Stimulated activated naive CD8-positive, alpha-beta T cell treated with anti-CD3 and anti-CD28 coated beads, Interleukin-15, amount 100 ng/mL, for 72 hours (primary cell): Measurements from ENCODE around the gene SKA2.
"Not testable (repeated sequence)": the region's sequence is repeated elsewhere in the genome, so short reads cannot be mapped to it uniquely, and the experiment has no call there.

Experiments used
- ATAC-seq: fragments of 150-1000 bp; cut with Tn5 transposase; 2 replicates; pipeline ENCODE4 v1.10.0; 2021; ENCODE audit warnings: mild to moderate bottlenecking, moderate library complexity
- DNase-seq, 2 donors: peaks; one replicate each; pipeline ENCODE4 v3.0.0; 2021 to 2022
- H3K27ac Mint-ChIP-seq, 2 donors: one replicate each; pipeline ENCODE4 v1.8.0; 2022; ENCODE audit warnings: mild to moderate bottlenecking in 2 of 2, mixed read lengths in 2 of 2, moderate library complexity in 2 of 2
- H3K27me3 Mint-ChIP-seq: one replicate; pipeline ENCODE4 v1.8.0; 2022; ENCODE audit warnings: mixed read lengths
- H3K4me1 Mint-ChIP-seq: one replicate; pipeline ENCODE4 v1.8.0; 2022; ENCODE audit warnings: mild to moderate bottlenecking, mixed read lengths
- H3K4me3 Mint-ChIP-seq, 2 donors: one replicate each; pipeline ENCODE4 v1.8.0; 2022; ENCODE audit warnings: mild to moderate bottlenecking in 2 of 2, mixed read lengths in 2 of 2, moderate library complexity in 1 of 2
- H3K9me3 Mint-ChIP-seq, 2 donors: one replicate each; pipeline ENCODE4 v1.8.0; 2022; ENCODE audit warnings: mixed read lengths in 2 of 2

Gene SKA2

DNA sequence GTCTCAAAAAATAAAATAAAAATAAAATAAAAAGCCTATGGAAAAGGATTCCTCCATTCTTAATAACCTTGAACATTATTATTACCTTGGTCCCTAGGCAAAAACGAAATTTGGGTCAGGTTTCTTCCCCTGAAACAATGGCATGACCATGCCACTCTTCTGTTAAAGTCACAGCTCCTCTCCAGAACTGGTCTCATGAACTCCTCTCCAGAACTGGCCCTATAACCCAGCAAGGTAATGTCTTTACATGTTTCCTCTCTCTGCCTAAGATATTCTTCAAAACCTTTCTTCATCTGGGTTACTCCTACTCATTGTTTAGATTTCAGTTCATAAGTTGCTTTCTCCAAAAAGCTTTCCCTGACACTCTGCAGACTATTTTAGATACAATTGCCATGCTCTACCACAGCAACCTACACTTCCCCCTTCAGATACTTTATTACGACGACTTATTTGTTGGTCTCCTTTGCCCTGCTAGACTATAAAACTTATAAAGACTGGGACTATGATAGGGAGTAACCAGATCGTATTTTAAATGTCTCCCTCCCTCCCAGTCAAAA lies 61.8 kb downstream of the SKA2 start:
- H3K9me3 Mint-ChIP-seq: no peaks in the 10 kb centered on the region
- DNase-seq (no peak), ATAC-seq (no peak)
- H3K4me3 Mint-ChIP-seq: no peak overlapping the region
- peaks cover 14% of the 10 kb centered on the region for H3K4me1 Mint-ChIP-seq
- H3K27me3 Mint-ChIP-seq: no peaks in the 10 kb centered on the region
- peak overlapping the region in 1 of 2 donors; percentile 79 for H3K27ac Mint-ChIP-seq

- not testable (repeated sequence) for H3K4me1 Mint-ChIP-seq, H3K9me3 Mint-ChIP-seq, H3K27me3 Mint-ChIP-seq, H3K4me3 Mint-ChIP-seq, ATAC-seq, H3K27ac Mint-ChIP-seq, DNase-seq
These were observed 64.4 kb downstream of the SKA2 start for GRCh38 chr17:59090593-59090992.

- no peaks in the 10 kb centered on the region for H3K27me3 Mint-ChIP-seq
- ATAC-seq: no peak
- H3K9me3 Mint-ChIP-seq: no peaks in the 10 kb centered on the region
- H3K4me1 Mint-ChIP-seq: no peaks in the 10 kb centered on the region
- H3K27ac Mint-ChIP-seq: peak overlapping the region in 1 of 2 donors; percentile 34
- no peak overlapping the region for H3K4me3 Mint-ChIP-seq
- no peak for DNase-seq
These were observed 70.8 kb downstream of the SKA2 start for GRCh38 chr17:59084154-59084553.

DNA sequence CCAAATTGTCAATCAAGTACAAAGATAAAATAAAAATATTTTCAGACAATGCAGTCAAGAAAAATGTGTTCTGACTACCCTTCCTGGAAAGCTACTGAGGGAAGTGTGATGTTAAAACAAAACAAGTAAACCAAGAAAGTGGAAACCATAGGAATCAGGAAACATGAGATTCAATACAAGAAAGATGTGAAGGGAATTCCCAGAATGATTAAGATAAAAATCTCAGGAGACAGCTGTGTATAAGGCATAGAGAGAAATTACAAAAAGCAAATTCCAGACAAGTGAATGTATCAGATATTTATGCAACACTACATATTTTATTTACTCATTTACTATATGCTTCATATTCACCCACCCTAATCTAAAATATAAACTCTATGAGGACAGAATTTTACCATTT lies 80.5 kb downstream of the SKA2 start:
- DNase-seq: no peak
- H3K9me3 Mint-ChIP-seq: no peaks in the 10 kb centered on the region

DNA sequence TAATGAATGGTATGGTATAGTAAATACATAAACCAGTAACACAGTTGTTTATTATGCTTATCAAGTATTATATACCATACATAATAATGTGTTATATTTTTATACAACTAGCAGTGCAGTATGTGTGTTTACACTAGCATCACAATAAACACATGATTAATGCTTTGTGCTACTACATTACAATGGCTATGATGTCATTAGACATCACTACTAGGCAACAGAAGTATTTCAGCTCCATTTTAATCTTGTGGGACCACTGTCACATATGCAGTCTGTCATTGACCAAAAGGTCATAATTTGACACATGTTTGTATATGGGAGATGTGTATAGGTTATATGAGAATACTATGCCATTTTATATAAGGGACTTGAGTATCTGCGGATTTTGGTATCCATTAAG lies 81.0 kb downstream of the SKA2 start:
- Mint-ChIP-seq H3K27ac (peak overlapping the region in 1 of 2 donors; percentile 53), H3K27me3 (no peaks in the 10 kb centered on the region), H3K9me3 (no peaks in the 10 kb centered on the region), H3K4me1 (no peaks in the 10 kb centered on the region), H3K4me3 (no peak overlapping the region)
- ATAC-seq (no peak), DNase-seq (no peak)

More for the DNA sequence above, 80.5 kb downstream of the SKA2 start:
- H3K27ac Mint-ChIP-seq: peak overlapping the region in 1 of 2 donors; percentile 40
- H3K4me1 Mint-ChIP-seq: no peaks in the 10 kb centered on the region
- H3K27me3 Mint-ChIP-seq: no peaks in the 10 kb centered on the region
- ATAC-seq: no peak
- no peak overlapping the region for H3K4me3 Mint-ChIP-seq

- no peaks in the 10 kb centered on the region for H3K27me3 Mint-ChIP-seq
- no peak overlapping the region for H3K27ac Mint-ChIP-seq
- H3K4me3 Mint-ChIP-seq: no peak overlapping the region
- DNase-seq (no peak), ATAC-seq (no peak)
- H3K9me3 Mint-ChIP-seq: no peaks in the 10 kb centered on the region
- no peaks in the 10 kb centered on the region for H3K4me1 Mint-ChIP-seq
These were observed 85.1 kb downstream of the SKA2 start for GRCh38 chr17:59069856-59070255.

DNA sequence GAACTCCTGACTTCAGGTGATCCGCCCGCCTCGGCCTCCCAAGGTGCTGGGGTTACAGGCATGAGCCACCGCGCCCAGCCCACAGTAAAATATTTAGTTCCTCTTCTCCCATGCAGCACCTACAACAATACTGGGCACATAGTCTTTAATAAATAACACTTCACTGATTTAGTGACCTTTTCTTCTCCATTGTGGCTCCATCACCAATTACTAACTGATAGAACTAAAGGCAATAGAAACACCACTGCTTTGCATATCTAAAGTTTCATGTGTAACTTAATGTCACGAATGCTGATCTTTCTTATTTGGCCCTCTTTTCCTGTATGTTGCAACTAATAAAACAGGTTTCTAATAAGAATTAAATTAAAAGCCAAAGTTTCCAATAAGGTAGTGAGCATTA lies 87.2 kb downstream of the SKA2 start:
- Mint-ChIP-seq H3K4me3 (no peak overlapping the region), H3K9me3 (no peaks in the 10 kb centered on the region), H3K4me1 (no peaks in the 10 kb centered on the region), H3K27ac (peak overlapping the region; percentile 27 to 60), H3K27me3 (no peaks in the 10 kb centered on the region)
- ATAC-seq (no peak), DNase-seq (no peak)

DNA sequence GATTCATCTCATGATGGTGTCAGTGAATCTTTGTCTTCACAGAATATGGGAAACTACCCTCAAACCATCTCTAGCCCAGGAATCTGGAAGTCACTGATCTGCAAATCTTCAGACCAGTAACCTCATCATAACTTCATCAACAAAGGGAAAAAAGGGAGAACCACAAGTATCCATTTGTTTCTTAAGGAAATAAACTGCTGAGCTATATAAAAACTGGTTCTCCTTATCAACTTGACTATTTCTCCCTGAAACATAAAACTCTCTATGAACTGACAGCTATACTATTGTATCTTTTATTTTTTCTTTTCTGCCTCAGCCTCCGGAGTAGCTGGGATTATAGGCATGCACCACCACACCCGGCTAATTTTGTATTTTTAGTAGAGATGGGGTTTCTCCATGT lies 87.6 kb downstream of the SKA2 start:
- Mint-ChIP-seq H3K4me3 (no peak overlapping the region), H3K9me3 (no peaks in the 10 kb centered on the region), H3K4me1 (no peaks in the 10 kb centered on the region), H3K27me3 (no peaks in the 10 kb centered on the region), H3K27ac (no peak overlapping the region)
- DNase-seq (no peak), ATAC-seq (no peak)

DNA sequence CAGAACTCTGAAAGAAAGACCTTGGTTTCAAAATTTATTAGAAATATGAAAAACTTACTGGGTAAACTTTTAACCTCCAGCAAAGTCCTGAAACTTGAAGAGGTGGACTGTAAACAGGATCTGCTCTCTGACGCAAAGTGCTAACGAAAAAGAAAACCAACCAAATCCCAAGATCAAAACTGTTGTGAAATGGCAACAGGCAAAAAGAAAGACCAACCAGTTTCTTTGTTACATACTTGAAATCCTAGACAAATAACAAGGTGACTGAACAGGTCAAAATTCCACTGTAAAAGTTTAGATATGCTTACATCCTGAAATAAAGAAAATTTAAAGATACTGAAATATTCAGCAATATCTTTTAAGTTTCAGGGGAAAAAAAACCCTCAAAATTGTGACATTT lies 92.5 kb downstream of the SKA2 start:
- no peak for DNase-seq
- no peaks in the 10 kb centered on the region for H3K27me3 Mint-ChIP-seq
- ATAC-seq: no peak
- no peaks in the 10 kb centered on the region for H3K4me1 Mint-ChIP-seq
- H3K9me3 Mint-ChIP-seq: no peaks in the 10 kb centered on the region
- no peak overlapping the region for H3K4me3 Mint-ChIP-seq
- H3K27ac Mint-ChIP-seq: no peak overlapping the region
